K562 (cell line): ENCODE results near the gene CMTM4. TPM values are rescaled to one million over a fixed set of nuclear protein-coding genes. Genes with fewer than 3 reads are reported as not detected.

ENCODE experiments used
- ARID3A ChIP-seq: IDR thresholded peaks from 2 replicates; pipeline ENCODE4 v1.6.1; 2012; ENCODE audit warnings: low read depth, low read length, improper control_type of control experiment, borderline replicate concordance
- CBX3 ChIP-seq, 2 experiments: IDR thresholded peaks; 1 replicate in 1 of 2; 2 replicates in 1 of 2; pipeline ENCODE4 v1.6.1; 2012; ENCODE audit warnings: inconsistent platforms in 2 of 2, low read length in 2 of 2, borderline replicate concordance in 1 of 2, control low read depth in 1 of 2
- CCNT2 ChIP-seq: IDR thresholded peaks from 2 replicates; pipeline ENCODE4 v1.6.1; 2011; ENCODE audit warnings: borderline replicate concordance, low read depth, mild to moderate bottlenecking, moderate library complexity, mixed read lengths, low read length; ENCODE audit not compliant: insufficient read length; ENCODE audit errors: extremely low read depth
- CTBP1 ChIP-seq: fragments of 450-650 bp; IDR thresholded peaks from 2 replicates; pipeline ENCODE4 v1.6.1; 2016; ENCODE audit warnings: borderline replicate concordance
- DACH1 ChIP-seq: fragments of 450-650 bp; IDR thresholded peaks from 2 replicates; pipeline ENCODE4 v1.6.1; 2018; ENCODE audit not compliant: partially characterized antibody
- EGR1 ChIP-seq: fragments of 450-650 bp; conservative IDR thresholded peaks from 2 replicates; pipeline ENCODE4 v1.6.1; 2017; ENCODE audit warnings: mild to moderate bottlenecking
- HMG20B ChIP-seq: fragments of 250-450 bp; sonication (Bioruptor Pico); IDR thresholded peaks from 2 replicates; pipeline ENCODE4 v1.5.0; 2021; ENCODE audit warnings: mild to moderate bottlenecking
- JUNB ChIP-seq: fragments of 450-650 bp; formaldehyde crosslinking; conservative IDR thresholded peaks from 2 replicates; pipeline ENCODE4 v1.4.0; 2020; ENCODE audit warnings: mild to moderate bottlenecking
- KLF6 ChIP-seq: fragments of 250-450 bp; sonication (Bioruptor Pico); IDR thresholded peaks from 2 replicates; pipeline ENCODE4 v1.4.0; 2020; ENCODE audit warnings: mild to moderate bottlenecking, moderate library complexity, borderline replicate concordance
- NCOA2 ChIP-seq, 2 experiments: fragments of 450-650 bp; IDR thresholded peaks; 2 replicates each; pipeline ENCODE4 v1.6.1; 2018; ENCODE audit warnings: mild to moderate bottlenecking in 2 of 2, moderate library complexity in 1 of 2; ENCODE audit not compliant: partially characterized antibody in 2 of 2
- RB1 ChIP-seq: fragments of 450-650 bp; IDR thresholded peaks from 2 replicates; pipeline ENCODE4 v1.6.1; 2017; ENCODE audit warnings: low read depth, mild to moderate bottlenecking
- RBM15 ChIP-seq: fragments of 200-400 bp; formaldehyde crosslinking; IDR thresholded peaks from 2 replicates; pipeline ENCODE4 v1.6.1; 2018; ENCODE audit warnings: mild to moderate bottlenecking, low read length, moderate library complexity; ENCODE audit not compliant: insufficient read depth
- SRSF9 ChIP-seq: fragments of 200-400 bp; formaldehyde crosslinking; IDR thresholded peaks from 2 replicates; pipeline ENCODE4 v1.6.1; 2017; ENCODE audit warnings: low read depth, low read length, borderline replicate concordance
- USF2 ChIP-seq: sonication (generic); formaldehyde crosslinking; IDR thresholded peaks from 2 replicates; pipeline ENCODE4 v1.5.0; 2020; ENCODE audit warnings: missing genetic modification reagents
- ZFX ChIP-seq: sonication (generic); formaldehyde crosslinking; IDR thresholded peaks from 2 replicates; pipeline ENCODE4 v1.8.0; 2022; ENCODE audit warnings: mild to moderate bottlenecking, missing genetic modification reagents, moderate library complexity
- ZNF239 ChIP-seq: fragments of 250-450 bp; sonication (Bioruptor Pico); IDR thresholded peaks from 2 replicates; pipeline ENCODE4 v1.4.0; 2020; ENCODE audit warnings: mild to moderate bottlenecking
- ZNF253 ChIP-seq: fragments of 250-450 bp; sonication (Bioruptor Pico); conservative IDR thresholded peaks from 2 replicates; pipeline ENCODE4 v1.6.1; 2021; ENCODE audit warnings: mild to moderate bottlenecking
- ZNF384 ChIP-seq: IDR thresholded peaks from 2 replicates; pipeline ENCODE4 v1.6.1; 2012; ENCODE audit warnings: low read depth, low read length, improper control_type of control experiment
- ZNF398 ChIP-seq: fragments of 250-450 bp; sonication (Bioruptor Pico); IDR thresholded peaks from 2 replicates; pipeline ENCODE4 v1.8.0; 2021; ENCODE audit warnings: moderate library complexity, mild to moderate bottlenecking, inconsistent platforms
- ZNF655 ChIP-seq: fragments of 250-450 bp; sonication (Bioruptor Pico); IDR thresholded peaks from 2 replicates; pipeline ENCODE4 v1.5.0; 2021
- ZNF707 ChIP-seq: fragments of 250-450 bp; sonication (Bioruptor Pico); conservative IDR thresholded peaks from 2 replicates; pipeline ENCODE4 v1.8.0; 2022; ENCODE audit warnings: inconsistent platforms, mild to moderate bottlenecking, moderate library complexity
- ZNF780A ChIP-seq: fragments of 250-450 bp; sonication (Bioruptor Pico); IDR thresholded peaks from 2 replicates; pipeline ENCODE4 v1.5.0; 2021; ENCODE audit warnings: mild to moderate bottlenecking
- polyA plus RNA-seq, 8 experiments: library from polyadenylated mRNA; depleted of rRNA in 4 of 8; stranded (reverse) in 5 of 8; unstranded in 3 of 8; fragments of >200 nt; fragmentation: Nextera tagmentation in 2 of 8; fragmentation: Illumina TruSeq in 1 of 8; extraction: Ambion mirVana in 2 of 8; extraction: Trizol in 1 of 8; gene quantifications; 2 replicates each; pipeline versions ENCODE4 v1.2.1 to v1.2.3, GENCODE V29; 2011 to 2014; ENCODE audit warnings: inconsistent platforms in 1 of 8, missing spikeins in 1 of 8
- total RNA-seq, 7 experiments: library from RNA; depleted of rRNA in 6 of 7; stranded (reverse); fragments of >200 nt in 6 of 7; fragmentation: Illumina TruSeq in 2 of 7; extraction: Trizol in 2 of 7; gene quantifications; 2 replicates each; pipeline versions ENCODE4 v1.2.1 to v1.2.3, GENCODE V29; 2011 to 2021; ENCODE audit warnings: low replicate concordance in 1 of 7
- TF ChIP-seq, protein P1 (sequence below): fragments of 450-650 bp; IDR thresholded peaks from 2 replicates; pipeline ENCODE4 v1.6.1; 2018; ENCODE audit warnings: mild to moderate bottlenecking, low read depth; ENCODE audit not compliant: partially characterized antibody

The CMTM4 gene
- total and polyA plus RNA-seq, 9 of the 15 experiments (the other 6 are each of a cell fraction or from before 2014, with no cell fraction given), result 2.0 to 21.3 (median 12.5) TPM

DNA sequence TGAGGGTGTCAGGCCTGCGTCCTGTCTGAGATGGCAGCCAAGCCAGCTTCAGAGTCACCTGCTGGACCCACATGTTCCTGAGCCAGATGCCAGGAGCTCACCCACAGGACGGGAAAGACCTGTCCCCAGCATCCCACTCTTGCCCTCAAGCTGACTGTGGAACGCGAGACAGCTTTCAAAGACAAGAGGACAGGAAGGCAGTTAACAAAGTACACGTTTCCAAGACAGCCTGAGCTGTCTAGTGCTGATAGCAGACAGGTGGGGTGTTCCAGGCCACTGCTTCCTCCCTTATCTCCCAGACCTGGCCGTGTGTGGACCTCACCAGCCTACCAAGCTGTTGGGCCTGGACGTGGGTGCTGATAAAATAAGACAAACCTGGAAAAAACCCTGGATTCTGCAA, 78.8 kb downstream of the CMTM4 start (continued):
- TF ChIP-seq ZNF398, result no peak
- no peak for TF ChIP-seq RBM15
- no peak for TF ChIP-seq ARID3A
- no peak for TF ChIP-seq ZNF707 (CRISPR knock-in tag)
- TF ChIP-seq CCNT2, result peak; percentile 68
- TF ChIP-seq JUNB (CRISPR knock-in tag), result no peak
- TF ChIP-seq EGR1, result no peak
- peak; percentile 92 for TF ChIP-seq CTBP1
- TF ChIP-seq USF2 (CRISPR knock-in tag), result no peak
- no peak for TF ChIP-seq ZNF239 (CRISPR knock-in tag)
- no peak; the same call in 1 of the 2 replicates for TF ChIP-seq ZFX (CRISPR knock-in tag)
- TF ChIP-seq SRSF9, result no peak
- TF ChIP-seq ZNF780A (CRISPR knock-in tag), result no peak
- no peak for TF ChIP-seq DACH1
- no peak for TF ChIP-seq NCOA2 (IDR thresholded peaks at IDR 0.05; ENCODE audit: partially characterized antibody in 2 of 2)
- no peak for TF ChIP-seq KLF6 (CRISPR knock-in tag)
- no peak for TF ChIP-seq CBX3 (IDR thresholded peaks at IDR 0.05; ENCODE audit: borderline replicate concordance in 1 of 2, low read length in 2 of 2)
- 0 out of 2 replicates have a peak, but pooled peaks have one; percentile 31 for TF ChIP-seq RB1
- no peak for TF ChIP-seq ZNF253 (CRISPR knock-in tag)
- TF ChIP-seq, protein P1, sequence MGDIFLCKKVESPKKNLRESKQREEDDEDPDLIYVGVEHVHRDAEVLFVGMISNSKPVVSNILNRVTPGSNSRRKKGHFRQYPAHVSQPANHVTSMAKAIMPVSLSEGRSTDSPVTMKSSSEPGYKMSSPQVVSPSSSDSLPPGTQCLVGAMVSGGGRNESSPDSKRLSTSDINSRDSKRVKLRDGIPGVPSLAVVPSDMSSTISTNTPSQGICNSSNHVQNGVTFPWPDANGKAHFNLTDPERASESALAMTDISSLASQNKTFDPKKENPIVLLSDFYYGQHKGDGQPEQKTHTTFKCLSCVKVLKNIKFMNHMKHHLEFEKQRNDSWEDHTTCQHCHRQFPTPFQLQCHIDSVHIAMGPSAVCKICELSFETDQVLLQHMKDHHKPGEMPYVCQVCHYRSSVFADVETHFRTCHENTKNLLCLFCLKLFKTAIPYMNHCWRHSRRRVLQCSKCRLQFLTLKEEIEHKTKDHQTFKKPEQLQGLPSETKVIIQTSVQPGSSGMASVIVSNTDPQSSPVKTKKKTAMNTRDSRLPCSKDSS, result no peak
- TF ChIP-seq HMG20B (CRISPR knock-in tag), result no peak
- no peak for TF ChIP-seq ZNF384
- TF ChIP-seq ZNF655 (CRISPR knock-in tag), result no peak
